K562 (cell line): Measurements from ENCODE around the gene NIPAL1. TPM values are rescaled to one million over a fixed set of nuclear protein-coding genes. Genes with fewer than 3 reads are reported as not detected.

Experiments used
- ATAC-seq: fragments of 200-7000 bp; cut with Tn5 transposase; 3 replicates; pipeline ENCODE4 v1.9.1; 2020; ENCODE audit warnings: moderate library complexity
- BruUV-seq: library from RNA; stranded (reverse); fragments of 400-500 nt; replicated peaks from 2 replicates; lab custom pipeline; 2021; lab: Mats Ljungman, UMichigan
- CTCF ChIA-PET: fragments of 300-600 bp; formaldehyde crosslinking; extraction: SDS; loops from one replicate; lab custom pipeline; 2021; ENCODE audit warnings: low intra/inter-chr PET ratio; lab: Yijun Ruan, JAX
- POLR2A ChIA-PET: fragments of 300-600, 350-650 bp; sonication (Branson Sonifier 250); formaldehyde crosslinking; extraction: SDS; loops from one replicate; lab custom pipeline; 2021; ENCODE audit warnings: antibody characterized with exemption, inconsistent platforms; lab: Yijun Ruan, JAX
- DNase-seq, 4 experiments: peaks; one replicate each; pipeline versions ENCODE4 v3.0.0 to v3.0.0-alpha.2; 2011 to 2018; ENCODE audit warnings: low spot score in 3 of 4, mixed read lengths in 3 of 4; ENCODE audit errors: extremely low read depth in 1 of 4
- FAIRE-seq: peaks from 2 replicates; lab custom pipeline; 2011; peaks lifted over from hg19 to GRCh38; lab: Jason Lieb, UNC
- H2AFZ ChIP-seq: 2 replicates; pipeline ENCODE4 v1.6.0; 2011; ENCODE audit warnings: low read depth, low read length, control low read depth, inconsistent platforms
- H3K27ac ChIP-seq: fragments of 200-600 bp; 3 replicates; pipeline ENCODE4 v1.8.0; 2011; ENCODE audit warnings: low read depth, mild to moderate bottlenecking, control low read depth, inconsistent platforms, low read length, moderate library complexity, mixed read lengths; ENCODE audit errors: extremely low read depth
- H3K27me3 ChIP-seq, 2 experiments: fragments of 300-600 bp in 1 of 2; 2 replicates in 1 of 2; 3 replicates in 1 of 2; pipeline versions ENCODE4 v1.6.0 to v1.8.0; 2011; ENCODE audit warnings: inconsistent platforms in 2 of 2, low read length in 2 of 2, mild to moderate bottlenecking in 1 of 2, mixed read lengths in 1 of 2, moderate library complexity in 1 of 2; ENCODE audit not compliant: control insufficient read depth in 2 of 2, insufficient read depth in 2 of 2
- H3K36me3 ChIP-seq: fragments of 300-600 bp; 3 replicates; pipeline ENCODE4 v1.8.0; 2011; ENCODE audit warnings: mild to moderate bottlenecking, low read length, inconsistent platforms; ENCODE audit not compliant: control insufficient read depth, insufficient read depth
- H3K4me1 ChIP-seq, 2 experiments: fragments of 200-600 bp in 1 of 2; replicated peaks in 1 of 2; 2 replicates in 1 of 2; 3 replicates in 1 of 2; pipeline versions ENCODE4 v1.5.1 to v1.8.0; 2011; ENCODE audit warnings: inconsistent platforms in 2 of 2, low read length in 2 of 2, mild to moderate bottlenecking in 1 of 2, mixed read lengths in 1 of 2, moderate library complexity in 1 of 2; ENCODE audit not compliant: control insufficient read depth in 2 of 2, insufficient read depth in 2 of 2
- H3K4me2 ChIP-seq: 2 replicates; pipeline ENCODE4 v1.6.1; 2011; ENCODE audit warnings: low read length, control low read depth, inconsistent platforms, mixed read lengths; ENCODE audit not compliant: insufficient read depth
- H3K4me3 ChIP-seq: fragments of 200-600 bp; sonication (generic), shearing (Covaris generic); 2 replicates; pipeline ENCODE4 v1.5.1; 2016; ENCODE audit warnings: control low read depth, inconsistent platforms
- H3K79me2 ChIP-seq: fragments of 200-600 bp; 3 replicates; pipeline ENCODE4 v1.8.0; 2011; ENCODE audit warnings: low read length, inconsistent platforms; ENCODE audit not compliant: control insufficient read depth, insufficient read depth
- H3K9ac ChIP-seq, 2 experiments: 2 replicates each; pipeline versions ENCODE4 v1.6.0 to v1.6.1; 2011; ENCODE audit warnings: low read depth in 2 of 2, low read length in 2 of 2, control low read depth in 1 of 2, inconsistent platforms in 1 of 2, mild to moderate bottlenecking in 1 of 2, mixed read lengths in 1 of 2; ENCODE audit not compliant: insufficient read depth in 1 of 2
- H3K9me1 ChIP-seq: one replicate; pipeline ENCODE4 v1.6.0; 2011; ENCODE audit warnings: inconsistent platforms, mild to moderate bottlenecking, low read length, moderate library complexity; ENCODE audit not compliant: control insufficient read depth, insufficient read depth
- H3K9me3 ChIP-seq: replicated peaks from 2 replicates; pipeline ENCODE4 v1.5.1; 2011; ENCODE audit warnings: low read depth, low read length, inconsistent platforms; ENCODE audit not compliant: control insufficient read depth, insufficient read depth
- H4K20me1 ChIP-seq: replicated peaks from 2 replicates; pipeline ENCODE4 v1.6.1; 2011; ENCODE audit warnings: low read length, inconsistent platforms, mixed read lengths; ENCODE audit not compliant: control insufficient read depth, insufficient read depth
- ATF6 ChIP-seq: sonication (generic); formaldehyde crosslinking; IDR thresholded peaks from 2 replicates; pipeline ENCODE4 v1.4.0; 2020; ENCODE audit warnings: mild to moderate bottlenecking, missing genetic modification reagents
- FOXM1 ChIP-seq, 2 experiments: fragments of 450-650 bp in 1 of 2; sonication (generic) in 1 of 2; formaldehyde crosslinking in 1 of 2; IDR thresholded peaks; 2 replicates each; pipeline versions ENCODE4 v1.6.1 to v1.9.0; 2017 to 2022; ENCODE audit warnings: low read depth in 2 of 2, mild to moderate bottlenecking in 2 of 2, missing genetic modification reagents in 1 of 2, moderate library complexity in 1 of 2
- KHSRP ChIP-seq: fragments of 450-650 bp; IDR thresholded peaks from 2 replicates; pipeline ENCODE4 v1.6.1; 2017
- MAFF ChIP-seq: IDR thresholded peaks from 2 replicates; pipeline ENCODE4 v1.6.1; 2012; ENCODE audit warnings: low read length, improper control_type of control experiment
- MYNN ChIP-seq, 2 experiments: sonication (generic); formaldehyde crosslinking in 1 of 2; IDR thresholded peaks; 2 replicates each; pipeline versions ENCODE4 v1.5.0 to v1.6.1; 2016 to 2020; ENCODE audit warnings: antibody characterized with exemption in 1 of 2, missing genetic modification reagents in 1 of 2
- NFE2 ChIP-seq: IDR thresholded peaks from 2 replicates; pipeline ENCODE4 v1.6.1; 2014; ENCODE audit warnings: antibody characterized with exemption, low read depth
- NR2F6 ChIP-seq: fragments of 450-650 bp; formaldehyde crosslinking; IDR thresholded peaks from 2 replicates; pipeline ENCODE4 v1.4.0; 2020; ENCODE audit warnings: mild to moderate bottlenecking
- RB1 ChIP-seq: fragments of 450-650 bp; IDR thresholded peaks from 2 replicates; pipeline ENCODE4 v1.6.1; 2017; ENCODE audit warnings: low read depth, mild to moderate bottlenecking
- RBM39 ChIP-seq: fragments of 200-400 bp; formaldehyde crosslinking; optimal IDR thresholded peaks from 2 replicates; pipeline ENCODE3; 2018; ENCODE audit warnings: low read depth, low read length
- RFX7 ChIP-seq: fragments of 250-450 bp; sonication (Bioruptor Pico); IDR thresholded peaks from 2 replicates; pipeline ENCODE4 v1.5.1; 2021; ENCODE audit warnings: mild to moderate bottlenecking
- SPI1 ChIP-seq: IDR thresholded peaks from 2 replicates; pipeline ENCODE4 v1.6.1; 2011; ENCODE audit warnings: low read depth, low read length, control low read depth, borderline replicate concordance
- XRCC4 ChIP-seq: IDR thresholded peaks from one replicate; pipeline ENCODE4 v1.6.1; 2011; ENCODE audit not compliant: insufficient read depth, insufficient read length; ENCODE audit errors: extremely low read depth
- ZBTB8A ChIP-seq: fragments of 450-650 bp; IDR thresholded peaks from 2 replicates; pipeline ENCODE4 v1.6.1; 2018; ENCODE audit warnings: mild to moderate bottlenecking, moderate library complexity; ENCODE audit not compliant: partially characterized antibody
- ZNF507 ChIP-seq: conservative IDR thresholded peaks from 2 replicates; pipeline ENCODE4 v1.6.1; 2017; ENCODE audit warnings: missing genetic modification characterization, missing compliant biosample characterization
- WGBS: fragments of 100-300 bp; shearing (Covaris generic); methylation state at CpG from one replicate; pipeline ENCODE4 v1.1.6; 2016; ENCODE audit warnings: low coverage, mixed read lengths; ENCODE audit not compliant: insufficient coverage; ENCODE audit errors: missing lambda C conversion rate; 5-methylcytosine and 5-hydroxymethylcytosine counted together
- in situ Hi-C: fragments of 300-500 bp; cut with MboI; formaldehyde crosslinking; loops from 4 replicates; pipeline ENCODE4 v1.15.0; 2018; ENCODE audit warnings: inconsistent platforms, mixed read lengths
- intact Hi-C: fragments of 100-400 bp; cut with micrococcal nuclease; formaldehyde crosslinking; loops from 2 replicates; pipeline ENCODE4 v1.14.2; 2022
- polyA plus RNA-seq, 8 experiments: library from polyadenylated mRNA; depleted of rRNA in 4 of 8; stranded (reverse) in 5 of 8; unstranded in 3 of 8; fragments of >200 nt; fragmentation: Nextera tagmentation in 2 of 8; fragmentation: Illumina TruSeq in 1 of 8; extraction: Ambion mirVana in 2 of 8; extraction: Trizol in 1 of 8; gene quantifications; 2 replicates each; pipeline versions ENCODE4 v1.2.1 to v1.2.3, GENCODE V29; 2011 to 2014; ENCODE audit warnings: inconsistent platforms in 1 of 8, missing spikeins in 1 of 8
- total RNA-seq, 7 experiments: library from RNA; depleted of rRNA in 6 of 7; stranded (reverse); fragments of >200 nt in 6 of 7; fragmentation: Illumina TruSeq in 2 of 7; extraction: Trizol in 2 of 7; gene quantifications; 2 replicates each; pipeline versions ENCODE4 v1.2.1 to v1.2.3, GENCODE V29; 2011 to 2021; ENCODE audit warnings: low replicate concordance in 1 of 7
- TF ChIP-seq, protein P1 (sequence below): IDR thresholded peaks from 2 replicates; pipeline ENCODE4 v1.6.1; 2016; ENCODE audit warnings: missing genetic modification characterization, missing compliant biosample characterization

NIPAL1 gene
- total and polyA plus RNA-seq, 9 of the 15 experiments (the other 6 are each of a cell fraction or from before 2014, with no cell fraction given) = 0.03 to 0.43 (median 0.25) TPM

DNA sequence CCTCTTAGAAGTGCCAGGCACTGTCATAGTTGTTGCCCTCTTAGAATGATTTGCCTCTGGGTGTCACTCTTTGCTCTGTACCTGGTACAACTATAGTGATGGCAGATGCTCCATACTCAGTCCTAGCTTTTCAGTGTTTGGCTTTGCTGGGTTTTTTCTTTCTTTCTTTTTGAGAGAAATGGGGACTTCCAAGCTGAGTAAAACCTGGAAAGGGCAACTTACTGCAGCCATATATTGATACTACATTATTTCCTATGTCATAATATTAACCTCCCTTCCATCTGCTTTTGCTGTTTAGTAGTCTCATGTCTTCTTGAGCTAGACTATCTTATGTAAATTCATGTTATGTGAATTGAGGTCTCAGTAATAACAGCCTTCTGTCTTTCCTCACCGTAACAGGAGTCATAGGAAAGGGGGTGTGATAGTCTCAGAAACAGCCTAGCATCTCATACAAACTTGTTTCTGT is 49.0 kb downstream of the NIPAL1 start:
- WGBS = 0% methylated on average over 1 of the region's 1 CpG
- no peak for FAIRE-seq
- Histone ChIP-seq H3K4me2 (no peak overlapping the region), H4K20me1 (no peaks in the 10 kb centered on the region), H3K4me1 (no peaks in the 10 kb centered on the region), H2AFZ (no peak overlapping the region), H3K79me2 (no peaks in the 10 kb centered on the region), H3K36me3 (no peaks in the 10 kb centered on the region), H3K9me3 (no peaks in the 10 kb centered on the region), H3K9ac (no peak overlapping the region), H3K27ac (no peak overlapping the region), H3K4me3 (no peak overlapping the region), H3K9me1 (no peaks in the 10 kb centered on the region), H3K27me3 (peaks cover 0 to 4% of the 10 kb centered on the region in 2 experiments; a peak in 1 of 5 replicates)
- ChIA-PET CTCF (interaction anchor here (0.5 kb wide), 1 partner anchor 513 kb away, joined by 4 read pairs; no protein-coding TSS in a partner anchor), POLR2A (interaction anchor here (0.6 to 0.7 kb wide), 2 partner anchors 132 to 467 kb away, joined by 3 read pairs; no protein-coding TSS in a partner anchor)
- in situ Hi-C loops = no loop called here
- BruUV-seq = no TSS peak
- no peak for DNase-seq
- no peak for TF ChIP-seq FOXM1 (IDR thresholded peaks at IDR 0.05; ENCODE audit: low read depth)
- no peak for TF ChIP-seq FOXM1 (CRISPR knock-in tag; IDR thresholded peaks at IDR 0.05; ENCODE audit: low read depth)
- no peak for TF ChIP-seq SPI1
- no peak for TF ChIP-seq ZNF507
- TF ChIP-seq, protein P1, sequence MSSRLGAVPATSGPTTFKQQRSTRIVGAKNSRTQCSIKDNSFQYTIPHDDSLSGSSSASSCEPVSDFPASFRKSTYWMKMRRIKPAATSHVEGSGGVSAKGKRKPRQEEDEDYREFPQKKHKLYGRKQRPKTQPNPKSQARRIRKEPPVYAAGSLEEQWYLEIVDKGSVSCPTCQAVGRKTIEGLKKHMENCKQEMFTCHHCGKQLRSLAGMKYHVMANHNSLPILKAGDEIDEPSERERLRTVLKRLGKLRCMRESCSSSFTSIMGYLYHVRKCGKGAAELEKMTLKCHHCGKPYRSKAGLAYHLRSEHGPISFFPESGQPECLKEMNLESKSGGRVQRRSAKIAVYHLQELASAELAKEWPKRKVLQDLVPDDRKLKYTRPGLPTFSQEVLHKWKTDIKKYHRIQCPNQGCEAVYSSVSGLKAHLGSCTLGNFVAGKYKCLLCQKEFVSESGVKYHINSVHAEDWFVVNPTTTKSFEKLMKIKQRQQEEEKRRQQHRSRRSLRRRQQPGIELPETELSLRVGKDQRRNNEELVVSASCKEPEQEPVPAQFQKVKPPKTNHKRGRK = no peak
- TF ChIP-seq RFX7 (CRISPR knock-in tag) = no peak
- no peak for TF ChIP-seq KHSRP
- no peak for TF ChIP-seq ZBTB8A
- TF ChIP-seq MYNN (IDR thresholded peaks at IDR 0.05) = no peak
- no peak for TF ChIP-seq MYNN (CRISPR knock-in tag; IDR thresholded peaks at IDR 0.05)
- TF ChIP-seq MAFF = no peak
- TF ChIP-seq XRCC4 = no peak
- no peak for TF ChIP-seq ATF6 (CRISPR knock-in tag)
- no peak for TF ChIP-seq NFE2
- TF ChIP-seq RB1 = no peak
- no peak for TF ChIP-seq RBM39
- TF ChIP-seq NR2F6 (CRISPR knock-in tag) = no peak
- no peak for ATAC-seq
- intact Hi-C loops = no loop called here
